HEK293 (cell line): Measurements from ENCODE around the gene ST7.

Experiments used
- EGR2 ChIP-seq: fragments of 450-650 bp; formaldehyde crosslinking; IDR thresholded peaks from 2 replicates; pipeline ENCODE4 v1.5.1; 2016; ENCODE audit warnings: low read depth, missing biosample characterization, missing genetic modification characterization
- HOXD13 ChIP-seq: sonication (generic); formaldehyde crosslinking; IDR thresholded peaks from 2 replicates; pipeline ENCODE4 v1.8.0; 2022; ENCODE audit warnings: missing genetic modification reagents, borderline replicate concordance
- KLF9 ChIP-seq: fragments of 450-650 bp; formaldehyde crosslinking; IDR thresholded peaks from 2 replicates; pipeline ENCODE4 v1.5.1; 2016; ENCODE audit warnings: missing biosample characterization, missing genetic modification characterization, low read depth
- ZNF112 ChIP-seq: fragments of 450-650 bp; formaldehyde crosslinking; IDR thresholded peaks from 2 replicates; pipeline ENCODE4 v1.5.0; 2017; ENCODE audit warnings: missing biosample characterization, missing genetic modification characterization
- ZNF132 ChIP-seq: fragments of 450-650 bp; formaldehyde crosslinking; IDR thresholded peaks from 2 replicates; pipeline ENCODE4 v1.5.1; 2017; ENCODE audit warnings: missing biosample characterization, missing genetic modification characterization, borderline replicate concordance
- ZNF239 ChIP-seq: fragments of 450-650 bp; formaldehyde crosslinking; IDR thresholded peaks from 2 replicates; pipeline ENCODE4 v1.5.1; 2016; ENCODE audit warnings: missing biosample characterization, missing genetic modification characterization
- ZNF341 ChIP-seq: fragments of 450-650 bp; formaldehyde crosslinking; IDR thresholded peaks from 2 replicates; pipeline ENCODE4; 2016; ENCODE audit warnings: low read depth, missing biosample characterization, missing genetic modification characterization
- ZNF354C ChIP-seq: fragments of 450-650 bp; formaldehyde crosslinking; IDR thresholded peaks from 2 replicates; pipeline ENCODE4 v1.5.1; 2016; ENCODE audit warnings: missing biosample characterization, missing genetic modification characterization, low read depth, borderline replicate concordance
- ZNF37A ChIP-seq: fragments of 450-650 bp; IDR thresholded peaks from 2 replicates; pipeline ENCODE4 v1.5.1; 2018; ENCODE audit warnings: missing biosample characterization, missing genetic modification characterization
- ZNF416 ChIP-seq: fragments of 450-650 bp; formaldehyde crosslinking; IDR thresholded peaks from 2 replicates; pipeline ENCODE4 v1.5.1; 2016; ENCODE audit warnings: missing biosample characterization, missing genetic modification characterization
- ZNF473 ChIP-seq: fragments of 450-650 bp; formaldehyde crosslinking; IDR thresholded peaks from 2 replicates; pipeline ENCODE4 v1.5.1; 2017; ENCODE audit warnings: missing biosample characterization, missing genetic modification characterization
- ZNF514 ChIP-seq: fragments of 450-650 bp; formaldehyde crosslinking; IDR thresholded peaks from 2 replicates; pipeline ENCODE4 v1.5.1; 2016; ENCODE audit warnings: missing biosample characterization, missing genetic modification characterization
- ZNF529 ChIP-seq: fragments of 450-650 bp; formaldehyde crosslinking; IDR thresholded peaks from 2 replicates; pipeline ENCODE4 v1.5.1; 2017; ENCODE audit warnings: missing genetic modification characterization, missing biosample characterization; ENCODE audit not compliant: insufficient replicate concordance
- ZNF624 ChIP-seq: fragments of 450-650 bp; formaldehyde crosslinking; IDR thresholded peaks from 2 replicates; pipeline ENCODE4 v1.5.1; 2017; ENCODE audit warnings: missing biosample characterization, missing genetic modification characterization
- ZNF660 ChIP-seq: fragments of 450-650 bp; IDR thresholded peaks from 2 replicates; pipeline ENCODE4 v1.5.1; 2018; ENCODE audit warnings: missing biosample characterization, mild to moderate bottlenecking, missing genetic modification characterization
- ZNF768 ChIP-seq: fragments of 450-650 bp; formaldehyde crosslinking; IDR thresholded peaks from 2 replicates; pipeline ENCODE4 v1.5.1; 2018; ENCODE audit warnings: missing biosample characterization, mild to moderate bottlenecking, missing genetic modification characterization
- ZNF777 ChIP-seq: fragments of 450-650 bp; formaldehyde crosslinking; IDR thresholded peaks from 2 replicates; pipeline ENCODE4 v1.5.1; 2017; ENCODE audit warnings: missing biosample characterization, missing genetic modification characterization, borderline replicate concordance
- ZSCAN16 ChIP-seq: fragments of 450-650 bp; formaldehyde crosslinking; IDR thresholded peaks from 2 replicates; pipeline ENCODE4 v1.5.1; 2016; ENCODE audit warnings: missing biosample characterization, missing genetic modification characterization
- TF ChIP-seq, protein P1 (sequence below): fragments of 450-650 bp; formaldehyde crosslinking; IDR thresholded peaks from 2 replicates; pipeline ENCODE4 v1.5.1; 2016; ENCODE audit warnings: missing biosample characterization, missing genetic modification characterization, borderline replicate concordance
- TF ChIP-seq, protein P2 (sequence below): fragments of 450-650 bp; formaldehyde crosslinking; IDR thresholded peaks from 2 replicates; pipeline ENCODE4 v1.5.1; 2016; ENCODE audit warnings: missing biosample characterization, missing genetic modification characterization
- TF ChIP-seq, protein P3 (sequence below): fragments of 450-650 bp; formaldehyde crosslinking; IDR thresholded peaks from 2 replicates; pipeline ENCODE4 v1.5.1; 2017; ENCODE audit warnings: missing biosample characterization, missing genetic modification characterization
- TF ChIP-seq, protein P4 (sequence below): fragments of 450-650 bp; formaldehyde crosslinking; IDR thresholded peaks from 2 replicates; pipeline ENCODE4 v1.5.1; 2016; ENCODE audit warnings: missing biosample characterization, missing genetic modification characterization
- TF ChIP-seq, protein P5 (sequence below): fragments of 450-650 bp; formaldehyde crosslinking; IDR thresholded peaks from 2 replicates; pipeline ENCODE4 v1.5.1; 2016; ENCODE audit warnings: missing biosample characterization, missing genetic modification characterization
- TF ChIP-seq, protein P6 (sequence below): fragments of 450-650 bp; formaldehyde crosslinking; IDR thresholded peaks from 2 replicates; pipeline ENCODE4 v1.5.1; 2016; ENCODE audit warnings: missing biosample characterization, missing genetic modification characterization
- TF ChIP-seq, protein P7 (sequence below): fragments of 450-650 bp; formaldehyde crosslinking; IDR thresholded peaks from 2 replicates; pipeline ENCODE4 v1.5.1; 2016; ENCODE audit warnings: missing biosample characterization, missing genetic modification characterization

ST7 gene

DNA sequence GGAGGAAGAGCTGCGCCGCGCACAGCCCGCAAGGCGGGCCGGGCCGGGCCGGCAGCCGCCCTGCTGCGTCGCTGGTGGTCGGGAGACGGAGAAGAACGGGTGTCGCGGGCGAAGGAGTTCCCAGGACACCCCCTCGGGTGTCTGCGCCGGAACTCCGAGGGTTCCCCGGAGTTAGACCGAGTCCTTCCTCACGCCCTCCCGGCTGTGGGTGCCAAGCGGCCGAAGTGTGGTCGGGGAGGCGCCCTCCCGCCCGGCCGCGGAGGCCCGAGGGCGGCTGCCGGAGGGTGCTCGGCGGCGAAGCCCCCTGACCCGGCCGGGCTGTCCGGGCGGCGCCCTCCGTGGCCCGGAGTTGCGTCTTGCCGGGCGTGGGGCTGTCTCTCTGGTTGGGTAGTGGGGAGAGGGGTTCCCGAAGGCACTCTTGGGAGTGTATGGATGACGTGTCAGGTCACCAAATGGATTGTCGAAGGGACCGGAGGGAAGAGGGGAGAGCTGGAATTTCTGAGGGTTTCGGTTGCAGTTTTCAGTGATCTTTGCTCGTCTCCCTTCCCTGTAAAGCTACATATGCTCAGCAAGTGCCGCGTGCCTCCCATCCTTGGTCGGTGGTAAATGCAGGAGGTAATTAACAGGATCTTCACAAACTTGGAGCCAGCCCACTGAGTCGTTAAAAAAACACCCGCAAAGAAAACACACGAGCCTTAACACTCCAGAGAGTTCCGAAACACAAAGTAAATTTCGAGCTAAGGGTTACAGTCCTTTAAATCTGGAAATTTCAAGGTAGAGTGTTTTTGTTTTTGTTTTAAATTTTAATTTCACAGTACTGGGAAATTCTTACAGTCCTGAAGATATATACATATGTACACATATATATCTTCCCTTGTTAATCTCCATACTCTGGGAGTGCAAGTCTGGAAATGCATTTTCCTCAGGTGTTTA lies 871 bp downstream of the ST7 start (continued):
- TF ChIP-seq, protein P1, sequence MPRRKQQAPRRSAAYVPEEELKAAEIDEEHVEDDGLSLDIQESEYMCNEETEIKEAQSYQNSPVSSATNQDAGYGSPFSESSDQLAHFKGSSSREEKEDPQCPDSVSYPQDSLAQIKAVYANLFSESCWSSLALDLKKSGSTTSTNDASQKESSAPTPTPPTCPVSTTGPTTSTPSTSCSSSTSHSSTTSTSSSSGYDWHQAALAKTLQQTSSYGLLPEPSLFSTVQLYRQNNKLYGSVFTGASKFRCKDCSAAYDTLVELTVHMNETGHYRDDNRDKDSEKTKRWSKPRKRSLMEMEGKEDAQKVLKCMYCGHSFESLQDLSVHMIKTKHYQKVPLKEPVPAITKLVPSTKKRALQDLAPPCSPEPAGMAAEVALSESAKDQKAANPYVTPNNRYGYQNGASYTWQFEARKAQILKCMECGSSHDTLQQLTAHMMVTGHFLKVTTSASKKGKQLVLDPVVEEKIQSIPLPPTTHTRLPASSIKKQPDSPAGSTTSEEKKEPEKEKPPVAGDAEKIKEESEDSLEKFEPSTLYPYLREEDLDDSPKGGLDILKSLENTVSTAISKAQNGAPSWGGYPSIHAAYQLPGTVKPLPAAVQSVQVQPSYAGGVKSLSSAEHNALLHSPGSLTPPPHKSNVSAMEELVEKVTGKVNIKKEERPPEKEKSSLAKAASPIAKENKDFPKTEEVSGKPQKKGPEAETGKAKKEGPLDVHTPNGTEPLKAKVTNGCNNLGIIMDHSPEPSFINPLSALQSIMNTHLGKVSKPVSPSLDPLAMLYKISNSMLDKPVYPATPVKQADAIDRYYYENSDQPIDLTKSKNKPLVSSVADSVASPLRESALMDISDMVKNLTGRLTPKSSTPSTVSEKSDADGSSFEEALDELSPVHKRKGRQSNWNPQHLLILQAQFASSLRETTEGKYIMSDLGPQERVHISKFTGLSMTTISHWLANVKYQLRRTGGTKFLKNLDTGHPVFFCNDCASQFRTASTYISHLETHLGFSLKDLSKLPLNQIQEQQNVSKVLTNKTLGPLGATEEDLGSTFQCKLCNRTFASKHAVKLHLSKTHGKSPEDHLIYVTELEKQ (tag by site-specific recombination), result no peak
- TF ChIP-seq ZNF37A (tag by site-specific recombination) (no peak), EGR2 (tag by site-specific recombination) (no peak), ZNF132 (tag by site-specific recombination) (no peak), HOXD13 (CRISPR knock-in tag) (no peak), ZNF112 (tag by site-specific recombination) (no peak), ZNF529 (no peak), KLF9 (tag by site-specific recombination) (no peak), ZNF354C (no peak), ZNF239 (tag by site-specific recombination) (no peak), ZNF341 (tag by site-specific recombination) (peak; percentile 62), ZSCAN16 (tag by site-specific recombination) (no peak), ZNF416 (tag by site-specific recombination) (no peak), ZNF660 (tag by site-specific recombination) (0 out of 2 replicates have a peak, but pooled peaks have one; percentile 29), ZNF777 (tag by site-specific recombination) (no peak), ZNF768 (tag by site-specific recombination) (no peak), ZNF624 (no peak), ZNF514 (tag by site-specific recombination) (no peak), ZNF473 (tag by site-specific recombination) (no peak)
- TF ChIP-seq, protein P2, sequence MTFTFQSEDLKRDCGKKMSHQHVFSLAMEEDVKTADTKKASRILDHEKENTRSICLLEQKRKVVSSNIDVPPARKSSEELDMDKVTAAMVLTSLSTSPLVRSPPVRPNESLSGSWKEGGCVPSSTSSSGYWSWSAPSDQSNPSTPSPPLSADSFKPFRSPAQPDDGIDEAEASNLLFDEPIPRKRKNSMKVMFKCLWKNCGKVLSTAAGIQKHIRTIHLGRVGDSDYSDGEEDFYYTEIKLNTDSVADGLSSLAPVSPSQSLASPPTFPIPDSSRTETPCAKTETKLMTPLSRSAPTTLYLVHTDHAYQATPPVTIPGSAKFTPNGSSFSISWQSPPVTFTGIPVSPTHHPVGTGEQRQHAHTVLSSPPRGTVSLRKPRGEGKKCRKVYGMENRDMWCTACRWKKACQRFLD (tag by site-specific recombination), result no peak
- TF ChIP-seq, protein P3, sequence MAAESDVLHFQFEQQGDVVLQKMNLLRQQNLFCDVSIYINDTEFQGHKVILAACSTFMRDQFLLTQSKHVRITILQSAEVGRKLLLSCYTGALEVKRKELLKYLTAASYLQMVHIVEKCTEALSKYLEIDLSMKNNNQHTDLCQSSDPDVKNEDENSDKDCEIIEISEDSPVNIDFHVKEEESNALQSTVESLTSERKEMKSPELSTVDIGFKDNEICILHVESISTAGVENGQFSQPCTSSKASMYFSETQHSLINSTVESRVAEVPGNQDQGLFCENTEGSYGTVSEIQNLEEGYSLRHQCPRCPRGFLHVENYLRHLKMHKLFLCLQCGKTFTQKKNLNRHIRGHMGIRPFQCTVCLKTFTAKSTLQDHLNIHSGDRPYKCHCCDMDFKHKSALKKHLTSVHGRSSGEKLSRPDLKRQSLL (tag by site-specific recombination), result no peak
- TF ChIP-seq, protein P4, sequence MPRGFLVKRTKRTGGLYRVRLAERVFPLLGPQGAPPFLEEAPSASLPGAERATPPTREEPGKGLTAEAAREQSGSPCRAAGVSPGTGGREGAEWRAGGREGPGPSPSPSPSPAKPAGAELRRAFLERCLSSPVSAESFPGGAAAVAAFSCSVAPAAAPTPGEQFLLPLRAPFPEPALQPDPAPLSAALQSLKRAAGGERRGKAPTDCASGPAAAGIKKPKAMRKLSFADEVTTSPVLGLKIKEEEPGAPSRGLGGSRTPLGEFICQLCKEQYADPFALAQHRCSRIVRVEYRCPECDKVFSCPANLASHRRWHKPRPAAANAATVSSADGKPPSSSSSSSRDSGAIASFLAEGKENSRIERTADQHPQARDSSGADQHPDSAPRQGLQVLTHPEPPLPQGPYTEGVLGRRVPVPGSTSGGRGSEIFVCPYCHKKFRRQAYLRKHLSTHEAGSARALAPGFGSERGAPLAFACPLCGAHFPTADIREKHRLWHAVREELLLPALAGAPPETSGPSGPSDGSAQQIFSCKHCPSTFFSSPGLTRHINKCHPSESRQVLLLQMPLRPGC (tag by site-specific recombination), result no peak
- TF ChIP-seq, protein P5, sequence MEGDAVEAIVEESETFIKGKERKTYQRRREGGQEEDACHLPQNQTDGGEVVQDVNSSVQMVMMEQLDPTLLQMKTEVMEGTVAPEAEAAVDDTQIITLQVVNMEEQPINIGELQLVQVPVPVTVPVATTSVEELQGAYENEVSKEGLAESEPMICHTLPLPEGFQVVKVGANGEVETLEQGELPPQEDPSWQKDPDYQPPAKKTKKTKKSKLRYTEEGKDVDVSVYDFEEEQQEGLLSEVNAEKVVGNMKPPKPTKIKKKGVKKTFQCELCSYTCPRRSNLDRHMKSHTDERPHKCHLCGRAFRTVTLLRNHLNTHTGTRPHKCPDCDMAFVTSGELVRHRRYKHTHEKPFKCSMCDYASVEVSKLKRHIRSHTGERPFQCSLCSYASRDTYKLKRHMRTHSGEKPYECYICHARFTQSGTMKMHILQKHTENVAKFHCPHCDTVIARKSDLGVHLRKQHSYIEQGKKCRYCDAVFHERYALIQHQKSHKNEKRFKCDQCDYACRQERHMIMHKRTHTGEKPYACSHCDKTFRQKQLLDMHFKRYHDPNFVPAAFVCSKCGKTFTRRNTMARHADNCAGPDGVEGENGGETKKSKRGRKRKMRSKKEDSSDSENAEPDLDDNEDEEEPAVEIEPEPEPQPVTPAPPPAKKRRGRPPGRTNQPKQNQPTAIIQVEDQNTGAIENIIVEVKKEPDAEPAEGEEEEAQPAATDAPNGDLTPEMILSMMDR (tag by site-specific recombination), result no peak
- TF ChIP-seq, protein P6, sequence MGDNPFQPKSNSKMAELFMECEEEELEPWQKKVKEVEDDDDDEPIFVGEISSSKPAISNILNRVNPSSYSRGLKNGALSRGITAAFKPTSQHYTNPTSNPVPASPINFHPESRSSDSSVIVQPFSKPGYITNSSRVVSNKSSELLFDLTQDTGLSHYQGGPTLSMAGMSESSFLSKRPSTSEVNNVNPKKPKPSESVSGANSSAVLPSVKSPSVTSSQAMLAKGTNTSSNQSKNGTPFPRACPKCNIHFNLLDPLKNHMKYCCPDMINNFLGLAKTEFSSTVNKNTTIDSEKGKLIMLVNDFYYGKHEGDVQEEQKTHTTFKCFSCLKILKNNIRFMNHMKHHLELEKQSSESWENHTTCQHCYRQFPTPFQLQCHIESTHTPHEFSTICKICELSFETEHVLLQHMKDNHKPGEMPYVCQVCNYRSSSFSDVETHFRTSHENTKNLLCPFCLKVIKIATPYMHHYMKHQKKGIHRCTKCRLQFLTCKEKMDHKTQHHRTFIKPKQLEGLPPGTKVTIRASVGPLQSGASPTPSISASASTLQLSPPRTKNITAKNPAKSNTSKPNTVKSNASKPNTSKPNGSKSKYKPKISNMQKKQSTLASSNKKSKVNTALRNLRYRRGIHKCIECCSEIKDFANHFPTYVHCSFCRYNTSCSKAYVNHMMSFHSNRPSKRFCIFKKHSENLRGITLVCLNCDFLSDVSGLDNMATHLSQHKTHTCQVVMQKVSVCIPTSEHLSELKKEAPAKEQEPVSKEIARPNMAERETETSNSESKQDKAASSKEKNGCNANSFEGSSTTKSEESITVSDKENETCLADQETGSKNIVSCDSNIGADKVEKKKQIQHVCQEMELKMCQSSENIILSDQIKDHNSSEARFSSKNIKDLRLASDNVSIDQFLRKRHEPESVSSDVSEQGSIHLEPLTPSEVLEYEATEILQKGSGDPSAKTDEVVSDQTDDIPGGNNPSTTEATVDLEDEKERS (tag by site-specific recombination), result no peak
- TF ChIP-seq, protein P7, sequence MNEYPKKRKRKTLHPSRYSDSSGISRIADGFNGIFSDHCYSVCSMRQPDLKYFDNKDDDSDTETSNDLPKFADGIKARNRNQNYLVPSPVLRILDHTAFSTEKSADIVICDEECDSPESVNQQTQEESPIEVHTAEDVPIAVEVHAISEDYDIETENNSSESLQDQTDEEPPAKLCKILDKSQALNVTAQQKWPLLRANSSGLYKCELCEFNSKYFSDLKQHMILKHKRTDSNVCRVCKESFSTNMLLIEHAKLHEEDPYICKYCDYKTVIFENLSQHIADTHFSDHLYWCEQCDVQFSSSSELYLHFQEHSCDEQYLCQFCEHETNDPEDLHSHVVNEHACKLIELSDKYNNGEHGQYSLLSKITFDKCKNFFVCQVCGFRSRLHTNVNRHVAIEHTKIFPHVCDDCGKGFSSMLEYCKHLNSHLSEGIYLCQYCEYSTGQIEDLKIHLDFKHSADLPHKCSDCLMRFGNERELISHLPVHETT (tag by site-specific recombination), result no peak
